Measurements from ENCODE around the gene DNAH8.
"Not testable (repeated sequence)": the region's sequence is repeated elsewhere in the genome, so short reads cannot be mapped to it uniquely, and the experiment has no call there.

Gene DNAH8

GRCh38 chr6:38833320-38833719, 118.2 kb downstream of the DNAH8 start:
- DNase-seq (ENCODE audit: low read depth in 2 of 2), result no peak

GRCh38 chr6:38836585-38836984, 121.5 kb downstream of the DNAH8 start:
- no peak for DNase-seq (ENCODE audit: low read depth in 2 of 2)

GRCh38 chr6:38837101-38837500, 122.0 kb downstream of the DNAH8 start:
- DNase-seq (ENCODE audit: low read depth in 2 of 2), result no peak

- DNase-seq (ENCODE audit: low read depth in 2 of 2), result no peak
These were observed 128.7 kb downstream of the DNAH8 start for GRCh38 chr6:38843798-38844197.

DNA sequence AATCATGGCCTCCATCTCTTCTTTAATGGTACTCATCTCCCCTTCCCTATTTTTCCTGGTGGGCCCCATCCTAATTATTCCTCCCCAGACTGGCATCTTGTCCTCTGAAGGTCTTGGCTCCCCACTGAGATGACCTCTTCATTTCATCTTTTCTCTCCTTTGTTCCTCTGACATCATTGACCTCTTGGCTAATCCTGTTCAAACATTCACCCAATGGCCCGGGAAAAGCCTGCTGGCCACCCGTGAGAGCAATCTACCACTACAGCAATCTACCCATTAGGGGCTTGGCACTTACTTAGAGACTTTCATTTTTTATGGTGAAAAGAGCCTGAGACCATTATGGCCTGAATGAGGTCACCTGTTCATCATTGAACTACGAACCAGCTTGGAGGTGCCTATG, 130.8 kb downstream of the DNAH8 start:
- no peak for DNase-seq (ENCODE audit: low read depth in 2 of 2)

GRCh38 chr6:38846361-38846760, 131.2 kb downstream of the DNAH8 start:
- DNase-seq (ENCODE audit: low read depth in 2 of 2), result no peak

DNA sequence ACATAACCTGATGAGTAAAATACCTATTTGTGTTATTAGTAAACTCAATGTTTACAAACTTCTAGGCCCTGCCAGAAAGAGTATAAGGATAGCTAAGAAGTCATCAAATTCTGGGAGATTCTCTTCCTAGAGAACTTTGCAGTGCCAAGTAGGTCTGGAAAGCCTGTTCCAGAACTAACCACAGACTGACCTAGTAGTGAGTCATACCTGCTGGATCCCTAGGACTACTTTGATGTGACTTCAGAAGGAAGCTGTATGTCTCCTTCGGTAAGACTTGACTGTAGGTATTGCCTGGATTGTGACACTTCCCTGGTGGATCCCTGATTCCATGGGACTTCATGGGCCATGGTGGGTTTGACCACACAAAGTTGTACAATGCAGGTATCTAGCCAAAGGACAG, 131.7 kb downstream of the DNAH8 start:
- no peak for DNase-seq (ENCODE audit: low read depth in 2 of 2)

DNA sequence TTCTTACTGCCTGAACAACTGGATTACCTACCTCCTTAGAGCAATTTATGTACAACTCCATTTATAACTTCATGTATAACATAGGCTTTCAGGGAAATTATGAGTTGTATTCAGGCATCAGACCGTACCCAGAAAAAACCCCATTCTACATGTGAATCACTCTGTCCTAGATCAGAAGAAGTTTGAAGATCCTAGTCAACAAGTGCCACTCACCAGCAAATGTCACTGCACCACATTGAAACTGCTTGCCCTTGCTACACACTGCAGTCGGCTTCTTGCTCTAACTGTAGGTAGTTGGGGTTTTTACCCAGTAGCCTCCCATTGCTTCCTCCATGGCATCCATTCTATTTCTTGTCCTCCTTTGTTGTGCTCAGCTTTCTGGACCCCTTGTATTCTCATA, 132.4 kb downstream of the DNAH8 start:
- no peak for DNase-seq (ENCODE audit: low read depth in 2 of 2)

- DNase-seq (ENCODE audit: low read depth in 2 of 2), result no peak
These were observed 133.6 kb downstream of the DNAH8 start for GRCh38 chr6:38848760-38849159.

- no peak for DNase-seq (ENCODE audit: low read depth in 2 of 2)
These were observed 137.1 kb downstream of the DNAH8 start for GRCh38 chr6:38852215-38852614.

- no peak for DNase-seq (ENCODE audit: low read depth in 2 of 2)
These were observed 138.1 kb downstream of the DNAH8 start for GRCh38 chr6:38853236-38853635.

DNA sequence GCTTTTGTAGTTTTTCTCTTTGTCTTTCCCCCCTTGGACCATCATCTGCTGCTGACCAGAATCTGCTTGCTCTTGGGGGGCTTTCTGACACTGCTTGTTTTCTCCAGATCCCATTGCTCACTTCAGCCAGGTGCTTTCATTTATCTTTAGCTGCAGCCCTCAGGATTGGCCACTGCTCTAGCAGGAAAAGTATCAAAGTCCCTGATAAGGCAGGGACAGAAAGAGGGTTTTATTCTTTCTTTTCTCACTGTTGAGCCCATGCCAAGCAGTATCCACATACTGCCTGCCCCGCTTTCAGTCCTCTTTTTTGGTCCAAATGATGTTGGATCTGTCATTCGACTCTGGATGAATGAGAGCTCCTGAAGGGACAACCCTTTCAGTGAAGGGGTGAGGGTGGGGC, 141.4 kb downstream of the DNAH8 start:
- no peak for DNase-seq (ENCODE audit: low read depth in 2 of 2)

GRCh38 chr6:38857815-38858214, 142.7 kb downstream of the DNAH8 start:
- no peak for DNase-seq (ENCODE audit: low read depth in 2 of 2)

DNA sequence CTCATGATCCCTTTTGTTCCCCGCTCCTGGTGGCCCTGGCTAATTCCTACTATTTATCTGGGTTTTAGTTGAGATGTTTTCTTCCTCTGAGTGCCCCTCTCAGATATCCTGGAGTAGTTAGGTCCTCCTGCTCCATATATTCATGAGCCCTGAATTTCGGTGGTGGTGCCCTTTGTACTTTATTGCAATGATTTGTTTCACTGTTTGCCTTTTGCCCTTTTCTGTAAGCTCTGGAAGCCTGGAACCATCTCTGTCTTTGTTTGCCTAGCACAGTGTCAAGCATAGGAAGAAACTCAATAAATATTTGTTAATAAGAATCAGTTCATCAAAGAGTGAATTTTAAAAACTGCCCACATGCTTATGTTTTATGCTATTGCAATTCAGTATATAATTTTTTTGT, 144.9 kb downstream of the DNAH8 start:
- DNase-seq (ENCODE audit: low read depth in 2 of 2), result no peak

DNA sequence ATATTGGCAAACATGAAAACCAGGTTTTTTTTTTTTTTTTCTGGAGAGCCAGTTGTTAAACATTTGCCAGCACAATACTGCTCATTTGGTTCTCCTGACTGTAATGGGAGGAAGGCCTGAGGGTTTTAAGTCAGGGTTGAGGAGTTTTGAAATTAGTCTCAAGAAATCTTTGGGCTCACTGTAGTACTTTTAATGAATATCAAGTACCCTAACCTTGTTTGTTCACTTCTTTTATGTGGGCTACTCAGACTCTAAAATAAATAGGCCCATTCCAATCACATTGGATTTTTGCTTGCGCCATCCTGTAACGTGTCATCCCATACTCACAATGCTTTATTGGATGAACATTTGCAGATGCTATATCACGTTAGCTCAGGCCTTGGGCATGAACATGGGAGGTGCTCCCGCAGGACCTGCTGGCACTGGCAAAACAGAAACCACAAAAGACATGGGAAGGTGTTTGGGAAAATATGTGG, 146.9 kb downstream of the DNAH8 start:
- DNase-seq (ENCODE audit: low read depth in 2 of 2), result no peak

GRCh38 chr6:38865521-38866174, 150.5 kb downstream of the DNAH8 start:
- DNase-seq (ENCODE audit: low read depth in 2 of 2), result no peak

- no peak for DNase-seq (ENCODE audit: low read depth in 2 of 2)
These were observed 152.6 kb downstream of the DNAH8 start for GRCh38 chr6:38867726-38868125.

- peak in 1 of 2 donors; percentile 7 for DNase-seq (ENCODE audit: low read depth in 2 of 2)
These were observed 156.8 kb downstream of the DNAH8 start for GRCh38 chr6:38871741-38872568.

- no peak for DNase-seq (ENCODE audit: low read depth in 2 of 2)
These were observed 157.9 kb downstream of the DNAH8 start for GRCh38 chr6:38873001-38873400.

DNA sequence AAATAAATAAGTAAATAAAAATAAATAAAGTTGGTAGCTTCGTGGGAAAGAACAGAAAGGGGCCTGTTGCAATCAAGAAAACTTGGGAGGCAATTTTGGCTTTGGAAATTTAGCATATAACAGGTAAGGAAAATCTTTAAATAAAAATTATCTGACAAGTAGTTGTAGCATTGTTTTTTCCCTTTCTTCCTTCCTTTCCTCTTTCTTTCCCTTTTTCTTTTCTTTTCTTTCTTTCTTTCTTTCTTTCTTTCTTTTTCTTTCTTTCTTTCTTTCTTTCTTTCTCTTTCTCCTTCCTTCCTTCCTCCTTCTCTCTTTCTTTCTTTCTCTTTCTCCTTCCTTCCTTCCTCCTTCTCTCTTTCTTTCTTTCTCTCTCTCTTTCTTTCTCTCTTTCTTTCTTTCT, 158.7 kb downstream of the DNAH8 start:
- not testable (repeated sequence) for DNase-seq (ENCODE audit: low read depth in 2 of 2)

GRCh38 chr6:38876475-38876874, 161.4 kb downstream of the DNAH8 start:
- no peak for DNase-seq (ENCODE audit: low read depth in 2 of 2)

DNA sequence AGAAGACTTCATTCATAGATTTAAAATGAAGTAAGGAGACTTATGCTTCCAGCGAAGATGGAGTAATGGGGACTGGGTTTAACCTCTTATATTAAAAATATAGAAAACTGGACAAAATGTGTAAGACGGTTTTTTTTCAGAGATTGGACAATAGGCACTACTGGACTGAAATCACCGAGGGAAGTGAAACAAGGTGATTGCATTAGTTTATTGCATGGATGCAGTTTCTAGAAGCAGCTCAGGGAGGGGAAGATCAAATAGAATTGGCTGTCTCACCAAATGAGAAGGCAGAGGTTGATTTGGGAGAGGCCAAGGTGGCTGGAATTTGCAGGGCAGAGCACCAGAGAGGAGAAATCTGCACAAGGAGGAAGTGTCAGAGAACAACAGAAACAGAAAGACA, 162.6 kb downstream of the DNAH8 start:
- no peak for DNase-seq (ENCODE audit: low read depth in 2 of 2)

GRCh38 chr6:38882157-38882556, 167.0 kb downstream of the DNAH8 start:
- no peak for DNase-seq (ENCODE audit: low read depth in 2 of 2)
